Peyer's patch (tissue), 4 donors: ENCODE measurements around the gene ASIC5. TPM values are rescaled to one million over a fixed set of nuclear protein-coding genes. Genes with fewer than 3 reads are reported as not detected.

ENCODE experiments used
- DNase-seq, 3 donors: peaks; one replicate each; pipeline ENCODE4 v3.0.0-alpha.2; 2017 to 2019
- H3K27ac ChIP-seq, 4 donors: fragments of 200-600 bp; sonication (generic); one replicate each; pipeline ENCODE4 v1.5.1; 2016 to 2019
- H3K27me3 ChIP-seq, 2 donors: fragments of 200-600 bp; sonication (generic); one replicate each; pipeline ENCODE4 v1.5.1; 2019
- H3K36me3 ChIP-seq, 3 donors: fragments of 200-600 bp; sonication (generic); one replicate each; pipeline ENCODE4 v1.5.1; 2016 to 2019
- H3K4me1 ChIP-seq, 4 donors: fragments of 200-600 bp; sonication (generic); one replicate each; pipeline ENCODE4 v1.5.1; 2016 to 2019
- H3K4me3 ChIP-seq, 4 donors: fragments of 200-600 bp; sonication (generic); 1 replicate in 3 of 4; 2 replicates in 1 of 4; pipeline ENCODE4 v1.5.1; 2016 to 2019; ENCODE audit warnings: mild to moderate bottlenecking in 1 of 4
- H3K9me3 ChIP-seq, 4 donors: fragments of 200-600 bp; sonication (generic); one replicate each; pipeline ENCODE4 v1.5.1; 2016 to 2019; ENCODE audit warnings: mild to moderate bottlenecking in 1 of 4
- POLR2A ChIP-seq, 2 donors: fragments of 450-650 bp; IDR thresholded peaks; one replicate each; pipeline ENCODE4 v1.5.1; 2017; ENCODE audit warnings: antibody characterized with exemption in 2 of 2, mild to moderate bottlenecking in 2 of 2, moderate library complexity in 2 of 2
- total RNA-seq, 4 donors: library from RNA; depleted of rRNA; stranded (reverse); fragments of >200 nt; gene quantifications; one replicate each; pipeline ENCODE4 v1.1.0, GENCODE V29; 2016
- TF ChIP-seq, protein P1 (sequence below), 6 experiments: fragments of 450-650 bp in 4 of 6; fragments of 200-600 bp in 2 of 6; sonication (generic) in 1 of 6; IDR thresholded peaks; one replicate each; pipeline ENCODE4 v1.5.1; 2017 to 2019; ENCODE audit warnings: antibody characterized with exemption in 6 of 6, mild to moderate bottlenecking in 3 of 6, moderate library complexity in 1 of 6

The ASIC5 gene
- total RNA-seq, 4 donors from 2014 or later, result not detected

DNA sequence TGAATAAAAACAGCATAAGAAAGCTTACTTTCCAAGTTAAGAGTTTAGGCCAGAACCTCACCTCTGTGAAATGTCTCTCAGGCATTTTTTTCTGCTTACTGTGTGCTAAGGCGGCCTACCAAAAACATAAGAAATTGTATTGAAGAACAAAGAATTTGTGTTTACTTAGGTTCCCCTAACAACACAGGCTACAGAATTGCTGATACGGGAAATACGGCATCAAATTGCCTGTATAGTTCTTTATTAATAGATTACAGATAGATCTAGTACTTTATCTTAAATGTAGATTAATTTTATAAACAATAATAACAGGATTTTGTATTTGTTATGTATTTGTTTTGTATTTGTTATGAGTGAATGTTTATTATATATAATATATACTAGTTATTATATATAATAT, 12.9 kb downstream of the ASIC5 start:
- Histone ChIP-seq H3K27me3 (no peaks in the 10 kb centered on the region), H3K4me3 (no peak overlapping the region), H3K9me3 (no peaks in the 10 kb centered on the region), H3K27ac (no peak overlapping the region), H3K4me1 (no peaks in the 10 kb centered on the region), H3K36me3 (no peaks in the 10 kb centered on the region)
- TF ChIP-seq POLR2A (IDR thresholded peaks at IDR 0.05), result no peak
- TF ChIP-seq, protein P1, sequence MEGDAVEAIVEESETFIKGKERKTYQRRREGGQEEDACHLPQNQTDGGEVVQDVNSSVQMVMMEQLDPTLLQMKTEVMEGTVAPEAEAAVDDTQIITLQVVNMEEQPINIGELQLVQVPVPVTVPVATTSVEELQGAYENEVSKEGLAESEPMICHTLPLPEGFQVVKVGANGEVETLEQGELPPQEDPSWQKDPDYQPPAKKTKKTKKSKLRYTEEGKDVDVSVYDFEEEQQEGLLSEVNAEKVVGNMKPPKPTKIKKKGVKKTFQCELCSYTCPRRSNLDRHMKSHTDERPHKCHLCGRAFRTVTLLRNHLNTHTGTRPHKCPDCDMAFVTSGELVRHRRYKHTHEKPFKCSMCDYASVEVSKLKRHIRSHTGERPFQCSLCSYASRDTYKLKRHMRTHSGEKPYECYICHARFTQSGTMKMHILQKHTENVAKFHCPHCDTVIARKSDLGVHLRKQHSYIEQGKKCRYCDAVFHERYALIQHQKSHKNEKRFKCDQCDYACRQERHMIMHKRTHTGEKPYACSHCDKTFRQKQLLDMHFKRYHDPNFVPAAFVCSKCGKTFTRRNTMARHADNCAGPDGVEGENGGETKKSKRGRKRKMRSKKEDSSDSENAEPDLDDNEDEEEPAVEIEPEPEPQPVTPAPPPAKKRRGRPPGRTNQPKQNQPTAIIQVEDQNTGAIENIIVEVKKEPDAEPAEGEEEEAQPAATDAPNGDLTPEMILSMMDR (IDR thresholded peaks at IDR 0.05), result no peak
- no peak for DNase-seq

DNA sequence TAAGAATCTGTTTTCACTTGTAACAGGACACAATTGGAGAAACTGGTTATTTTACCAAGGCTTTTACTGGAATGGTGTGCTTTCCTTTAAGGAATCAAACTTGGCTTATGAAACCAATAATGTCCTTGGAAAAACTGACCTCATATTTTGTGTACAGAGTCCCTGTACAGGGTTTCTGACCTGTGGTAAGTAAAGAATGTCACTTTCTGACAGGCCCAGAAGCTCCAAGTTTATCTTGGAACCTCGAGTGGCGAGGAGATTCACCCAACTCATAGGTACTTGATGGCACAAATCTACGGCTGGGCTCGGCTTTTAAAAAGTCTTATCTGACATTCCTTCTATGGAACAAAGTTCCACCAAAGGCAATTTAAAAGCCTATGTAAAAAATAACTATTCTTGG, 17.0 kb downstream of the ASIC5 start:
- no peaks in the 10 kb centered on the region for H3K4me1 ChIP-seq
- H3K36me3 ChIP-seq, result no peaks in the 10 kb centered on the region
- DNase-seq, result no peak
- no peak overlapping the region for H3K27ac ChIP-seq
- no peaks in the 10 kb centered on the region for H3K27me3 ChIP-seq
- no peaks in the 10 kb centered on the region for H3K9me3 ChIP-seq
- no peak overlapping the region for H3K4me3 ChIP-seq
- TF ChIP-seq, protein P1 (IDR thresholded peaks at IDR 0.05), result no peak
- no peak for TF ChIP-seq POLR2A (IDR thresholded peaks at IDR 0.05)

DNA sequence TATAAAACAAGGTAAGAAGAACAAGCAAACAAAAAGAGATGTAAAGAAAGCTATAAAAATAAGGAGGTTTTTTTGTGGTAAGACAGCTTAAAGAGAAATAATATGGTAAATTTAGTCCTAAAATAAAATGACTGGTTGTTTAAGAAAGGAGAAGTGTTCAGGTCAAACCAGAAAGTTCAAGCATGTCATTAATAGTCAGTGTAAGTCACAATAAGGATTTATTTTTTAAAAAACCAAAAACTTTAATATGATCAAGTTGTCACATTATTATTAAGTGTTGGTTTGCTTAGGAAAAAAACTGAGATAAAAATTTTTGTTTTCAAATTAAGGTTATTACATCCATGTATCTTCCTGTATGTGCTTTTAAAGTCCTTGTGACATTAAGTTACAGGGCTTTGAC, 19.1 kb downstream of the ASIC5 start:
- Histone ChIP-seq H3K9me3 (no peaks in the 10 kb centered on the region), H3K27ac (no peak overlapping the region), H3K4me3 (no peak overlapping the region), H3K27me3 (no peaks in the 10 kb centered on the region), H3K4me1 (no peaks in the 10 kb centered on the region), H3K36me3 (no peaks in the 10 kb centered on the region)
- no peak for TF ChIP-seq POLR2A (IDR thresholded peaks at IDR 0.05)
- TF ChIP-seq, protein P1 (IDR thresholded peaks at IDR 0.05), result no peak
- DNase-seq, result no peak

DNA sequence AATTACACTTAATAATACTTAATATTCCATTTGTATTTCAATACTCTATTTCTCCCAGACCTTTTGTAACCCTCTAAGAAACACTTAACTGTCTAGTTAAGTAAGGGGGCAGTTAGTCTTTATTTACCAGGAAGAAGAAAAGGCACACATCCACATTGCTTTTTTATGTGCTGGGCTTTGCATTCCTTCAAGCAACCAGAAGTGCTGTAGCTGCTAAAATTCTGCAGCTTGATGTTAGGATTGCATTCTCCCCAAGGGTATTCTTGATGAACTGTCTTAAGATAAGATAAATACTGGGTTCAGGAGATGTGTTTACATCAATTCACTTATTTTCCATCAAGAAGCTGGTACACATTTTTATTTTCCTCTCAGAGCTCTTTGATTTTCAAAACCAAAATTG, 24.0 kb downstream of the ASIC5 start:
- no peak for TF ChIP-seq POLR2A (IDR thresholded peaks at IDR 0.05)
- TF ChIP-seq, protein P1 (IDR thresholded peaks at IDR 0.05), result no peak
- no peak for DNase-seq
- H3K4me3 ChIP-seq, result no peak overlapping the region
- H3K9me3 ChIP-seq, result no peaks in the 10 kb centered on the region
- no peaks in the 10 kb centered on the region for H3K36me3 ChIP-seq
- H3K4me1 ChIP-seq, result no peaks in the 10 kb centered on the region
- H3K27me3 ChIP-seq, result no peaks in the 10 kb centered on the region
- H3K27ac ChIP-seq, result no peak overlapping the region

DNA sequence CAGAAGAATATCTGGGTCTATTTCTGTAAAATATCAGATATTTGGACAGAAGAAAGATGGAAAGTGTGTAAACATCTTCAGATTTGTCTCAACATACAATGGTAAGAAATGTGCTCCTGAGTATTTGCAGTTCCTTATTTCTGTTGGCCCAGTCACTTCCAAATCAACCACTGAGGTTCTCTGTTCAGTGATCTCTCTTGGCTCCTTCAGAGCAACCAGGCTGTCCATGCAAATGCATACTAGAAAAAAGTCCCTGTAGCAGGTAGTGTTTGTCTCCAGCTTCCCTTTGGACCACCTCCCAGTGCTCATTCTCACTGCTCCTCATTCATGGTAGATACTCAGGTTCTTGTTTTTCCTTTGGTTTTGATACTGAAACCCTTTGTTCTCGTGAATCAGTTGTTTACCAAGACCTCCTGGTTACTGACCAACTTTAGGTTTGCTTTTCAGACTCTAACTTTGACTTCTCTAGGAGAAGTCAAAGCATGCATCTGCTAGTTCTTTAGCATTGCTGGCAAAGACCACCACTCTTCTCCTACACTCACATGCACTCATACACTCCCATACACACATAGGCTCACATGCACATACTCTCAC, 28.8 kb downstream of the ASIC5 start:
- Histone ChIP-seq H3K27ac (no peak overlapping the region), H3K9me3 (no peaks in the 10 kb centered on the region), H3K4me1 (no peaks in the 10 kb centered on the region), H3K36me3 (no peaks in the 10 kb centered on the region), H3K27me3 (no peaks in the 10 kb centered on the region), H3K4me3 (no peak overlapping the region)
- TF ChIP-seq POLR2A (IDR thresholded peaks at IDR 0.05), result no peak
- TF ChIP-seq, protein P1 (IDR thresholded peaks at IDR 0.05), result no peak
- no peak for DNase-seq

DNA sequence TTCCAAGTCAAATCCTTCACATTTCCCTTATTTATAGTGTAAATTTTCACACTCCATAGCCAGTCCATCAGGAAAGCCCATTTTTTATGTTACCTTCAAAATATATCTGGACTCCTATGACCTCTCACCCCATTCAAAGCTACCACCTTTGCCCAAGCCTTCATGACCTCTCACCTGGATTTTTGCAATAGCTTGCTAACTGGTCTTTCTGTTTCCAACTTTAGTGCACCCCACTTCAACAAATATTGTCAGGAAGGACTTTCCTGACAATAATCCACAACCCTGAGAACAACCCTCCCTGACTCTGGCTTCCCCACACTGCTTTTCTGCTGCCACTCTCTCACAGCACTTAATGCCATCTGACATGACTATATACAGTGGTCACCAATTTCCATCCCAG, 33.4 kb downstream of the ASIC5 start:
- TF ChIP-seq, protein P1 (IDR thresholded peaks at IDR 0.05), result no peak
- TF ChIP-seq POLR2A (IDR thresholded peaks at IDR 0.05), result no peak
- Histone ChIP-seq H3K27ac (no peak overlapping the region), H3K4me1 (no peaks in the 10 kb centered on the region), H3K4me3 (no peak overlapping the region), H3K36me3 (no peaks in the 10 kb centered on the region), H3K9me3 (no peaks in the 10 kb centered on the region), H3K27me3 (no peaks in the 10 kb centered on the region)
- no peak for DNase-seq
